SK-N-SH treated with all-trans-retinoic acid at 6 μM for 48 hours (cell line): ENCODE data around the gene MMP7.

Experiments
- ATAC-seq: fragments of 200-7000 bp; cut with Tn5 transposase; 3 replicates; pipeline ENCODE4 v1.9.1; 2020; ENCODE audit warnings: mild to moderate bottlenecking, moderate library complexity
- ARNTL ChIP-seq: fragments of 450-650 bp; formaldehyde crosslinking; IDR thresholded peaks from 2 replicates; pipeline ENCODE4 v1.5.0; 2020; ENCODE audit warnings: low read depth, mild to moderate bottlenecking, moderate library complexity, borderline replicate concordance
- BACH2 ChIP-seq: fragments of 250-450 bp; sonication (Bioruptor Pico); IDR thresholded peaks from 2 replicates; pipeline ENCODE4 v1.9.0; 2021; ENCODE audit warnings: mild to moderate bottlenecking, borderline replicate concordance
- CREB5 ChIP-seq: fragments of 250-450 bp; sonication (Bioruptor Pico); IDR thresholded peaks from 2 replicates; pipeline ENCODE4 v1.5.1; 2020; ENCODE audit warnings: low read depth, mild to moderate bottlenecking, moderate library complexity
- CSDC2 ChIP-seq: fragments of 250-450 bp; sonication (Bioruptor Pico); IDR thresholded peaks from 2 replicates; pipeline ENCODE4 v1.5.0; 2020; ENCODE audit warnings: mild to moderate bottlenecking, moderate library complexity
- ESRRG ChIP-seq: fragments of 250-450 bp; sonication (Bioruptor Pico); IDR thresholded peaks from 2 replicates; pipeline ENCODE4 v1.6.1; 2021; ENCODE audit warnings: mild to moderate bottlenecking
- GLIS3 ChIP-seq: fragments of 250-450 bp; sonication (Bioruptor Pico); IDR thresholded peaks from 2 replicates; pipeline ENCODE4 v1.5.0; 2020; ENCODE audit warnings: mild to moderate bottlenecking, moderate library complexity
- ISL1 ChIP-seq: fragments of 250-450 bp; sonication (Bioruptor Pico); IDR thresholded peaks from 2 replicates; pipeline ENCODE4 v2.1.2; 2022; ENCODE audit warnings: mild to moderate bottlenecking, moderate library complexity
- OSR1 ChIP-seq: fragments of 250-450 bp; sonication (Bioruptor Pico); IDR thresholded peaks from 2 replicates; pipeline ENCODE4 v1.8.0; 2022; ENCODE audit warnings: moderate library complexity, mild to moderate bottlenecking, inconsistent platforms
- PATZ1 ChIP-seq: fragments of 250-450 bp; sonication (Bioruptor Pico); IDR thresholded peaks from 2 replicates; pipeline ENCODE4 v1.8.0; 2020; ENCODE audit warnings: mild to moderate bottlenecking, moderate library complexity, borderline replicate concordance
- PPARA ChIP-seq: fragments of 250-450 bp; sonication (Bioruptor Pico); IDR thresholded peaks from 2 replicates; pipeline ENCODE4 v1.5.0; 2020; ENCODE audit warnings: mild to moderate bottlenecking, borderline replicate concordance
- RARB ChIP-seq: fragments of 250-450 bp; sonication (Bioruptor Pico); IDR thresholded peaks from 2 replicates; pipeline ENCODE4 v1.8.0; 2021; ENCODE audit warnings: mild to moderate bottlenecking, moderate library complexity
- SNAI2 ChIP-seq: fragments of 250-450 bp; sonication (Bioruptor Pico); IDR thresholded peaks from 2 replicates; pipeline ENCODE4 v1.5.0; 2020; ENCODE audit warnings: mild to moderate bottlenecking, moderate library complexity
- TCF4 ChIP-seq: fragments of 250-450 bp; sonication (Bioruptor Pico); IDR thresholded peaks from 2 replicates; pipeline ENCODE4 v1.8.0; 2021; ENCODE audit warnings: mild to moderate bottlenecking, moderate library complexity, borderline replicate concordance
- TOX ChIP-seq: fragments of 250-450 bp; sonication (Bioruptor Pico); IDR thresholded peaks from 2 replicates; pipeline ENCODE4 v1.8.0; 2021; ENCODE audit warnings: mild to moderate bottlenecking, moderate library complexity, borderline replicate concordance
- ZC3H10 ChIP-seq: fragments of 250-450 bp; sonication (Bioruptor Pico); IDR thresholded peaks from 2 replicates; pipeline ENCODE4 v1.5.1; 2021; ENCODE audit warnings: mild to moderate bottlenecking, moderate library complexity
- ZFP3 ChIP-seq: fragments of 250-450 bp; sonication (Bioruptor Pico); IDR thresholded peaks from 2 replicates; pipeline ENCODE4 v1.5.0; 2020; ENCODE audit warnings: mild to moderate bottlenecking, moderate library complexity
- ZFP30 ChIP-seq: fragments of 450-650 bp; formaldehyde crosslinking; IDR thresholded peaks from 2 replicates; pipeline ENCODE4 v1.5.0; 2022; ENCODE audit warnings: mild to moderate bottlenecking, moderate library complexity
- ZNF565 ChIP-seq: fragments of 450-650 bp; formaldehyde crosslinking; conservative IDR thresholded peaks from 2 replicates; pipeline ENCODE4 v1.5.0; 2020; ENCODE audit warnings: low read depth, mild to moderate bottlenecking, moderate library complexity
- ZNF70 ChIP-seq: fragments of 450-650 bp; formaldehyde crosslinking; IDR thresholded peaks from 2 replicates; pipeline ENCODE4 v1.5.0; 2020; ENCODE audit warnings: mild to moderate bottlenecking, moderate library complexity
- ZNF8 ChIP-seq: fragments of 450-650 bp; formaldehyde crosslinking; IDR thresholded peaks from 2 replicates; pipeline ENCODE4 v1.5.0; 2020; ENCODE audit warnings: mild to moderate bottlenecking, moderate library complexity
- TF ChIP-seq, protein P1 (sequence below): fragments of 250-450 bp; sonication (Bioruptor Pico); IDR thresholded peaks from 2 replicates; pipeline ENCODE4 v1.8.0; 2021; ENCODE audit warnings: low read depth, mild to moderate bottlenecking, moderate library complexity, borderline replicate concordance
- TF ChIP-seq, protein P2 (sequence below): fragments of 250-450 bp; sonication (Bioruptor Pico); IDR thresholded peaks from 2 replicates; pipeline ENCODE4 v1.5.0; 2020; ENCODE audit warnings: mild to moderate bottlenecking, moderate library complexity

Gene MMP7

DNA sequence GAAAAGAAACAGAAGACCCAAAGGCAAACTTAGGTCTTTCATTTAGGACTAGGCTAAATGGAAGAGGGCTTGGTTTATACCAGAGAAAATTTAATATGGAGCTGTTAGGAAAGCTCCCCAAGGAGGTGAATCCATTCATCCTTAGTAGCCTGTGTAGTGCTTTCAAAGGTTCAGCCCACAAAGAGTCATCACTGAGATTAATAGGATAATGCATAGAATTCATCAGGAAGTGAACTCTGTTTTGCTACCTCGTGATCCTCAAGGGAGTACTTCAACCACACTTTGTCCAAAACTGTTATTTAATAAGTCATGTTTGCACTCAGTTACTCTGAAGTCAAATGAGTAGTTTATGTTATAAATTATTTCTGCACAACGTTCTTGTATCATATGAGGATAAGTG lies 43.3 kb upstream of the MMP7 start:
- TF ChIP-seq ESRRG (CRISPR knock-in tag) (no peak), ZFP3 (no peak), SNAI2 (CRISPR knock-in tag) (no peak), CREB5 (no peak), TCF4 (CRISPR knock-in tag) (no peak), ZNF8 (CRISPR knock-in tag) (no peak)
- TF ChIP-seq, all 23 proteins: peak for 0
- ATAC-seq, result peak; percentile 77

- ATAC-seq, result no peak
- no peak for TF ChIP-seq PATZ1 (CRISPR knock-in tag)
- no peak for TF ChIP-seq ZFP30 (CRISPR knock-in tag)
- TF ChIP-seq RARB (CRISPR knock-in tag), result no peak
- TF ChIP-seq ZNF8 (CRISPR knock-in tag), result no peak
- TF ChIP-seq ZFP3, result no peak
- no peak for TF ChIP-seq ZNF565
- no peak for TF ChIP-seq SNAI2 (CRISPR knock-in tag)
- no peak for TF ChIP-seq TOX (CRISPR knock-in tag)
- TF ChIP-seq ISL1 (CRISPR knock-in tag), result no peak
- TF ChIP-seq, protein P1, sequence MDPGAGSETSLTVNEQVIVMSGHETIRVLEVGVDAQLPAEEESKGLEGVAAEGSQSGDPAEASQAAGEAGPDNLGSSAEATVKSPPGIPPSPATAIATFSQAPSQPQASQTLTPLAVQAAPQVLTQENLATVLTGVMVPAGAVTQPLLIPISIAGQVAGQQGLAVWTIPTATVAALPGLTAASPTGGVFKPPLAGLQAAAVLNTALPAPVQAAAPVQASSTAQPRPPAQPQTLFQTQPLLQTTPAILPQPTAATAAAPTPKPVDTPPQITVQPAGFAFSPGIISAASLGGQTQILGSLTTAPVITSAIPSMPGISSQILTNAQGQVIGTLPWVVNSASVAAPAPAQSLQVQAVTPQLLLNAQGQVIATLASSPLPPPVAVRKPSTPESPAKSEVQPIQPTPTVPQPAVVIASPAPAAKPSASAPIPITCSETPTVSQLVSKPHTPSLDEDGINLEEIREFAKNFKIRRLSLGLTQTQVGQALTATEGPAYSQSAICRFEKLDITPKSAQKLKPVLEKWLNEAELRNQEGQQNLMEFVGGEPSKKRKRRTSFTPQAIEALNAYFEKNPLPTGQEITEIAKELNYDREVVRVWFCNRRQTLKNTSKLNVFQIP (CRISPR knock-in tag), result no peak
- TF ChIP-seq GLIS3 (CRISPR knock-in tag), result no peak
- TF ChIP-seq CSDC2 (CRISPR knock-in tag), result no peak
- no peak for TF ChIP-seq CREB5
- TF ChIP-seq ZNF70, result no peak
- no peak for TF ChIP-seq ZC3H10 (CRISPR knock-in tag)
- TF ChIP-seq PPARA (CRISPR knock-in tag), result no peak
- TF ChIP-seq BACH2, result no peak
- TF ChIP-seq, protein P2, sequence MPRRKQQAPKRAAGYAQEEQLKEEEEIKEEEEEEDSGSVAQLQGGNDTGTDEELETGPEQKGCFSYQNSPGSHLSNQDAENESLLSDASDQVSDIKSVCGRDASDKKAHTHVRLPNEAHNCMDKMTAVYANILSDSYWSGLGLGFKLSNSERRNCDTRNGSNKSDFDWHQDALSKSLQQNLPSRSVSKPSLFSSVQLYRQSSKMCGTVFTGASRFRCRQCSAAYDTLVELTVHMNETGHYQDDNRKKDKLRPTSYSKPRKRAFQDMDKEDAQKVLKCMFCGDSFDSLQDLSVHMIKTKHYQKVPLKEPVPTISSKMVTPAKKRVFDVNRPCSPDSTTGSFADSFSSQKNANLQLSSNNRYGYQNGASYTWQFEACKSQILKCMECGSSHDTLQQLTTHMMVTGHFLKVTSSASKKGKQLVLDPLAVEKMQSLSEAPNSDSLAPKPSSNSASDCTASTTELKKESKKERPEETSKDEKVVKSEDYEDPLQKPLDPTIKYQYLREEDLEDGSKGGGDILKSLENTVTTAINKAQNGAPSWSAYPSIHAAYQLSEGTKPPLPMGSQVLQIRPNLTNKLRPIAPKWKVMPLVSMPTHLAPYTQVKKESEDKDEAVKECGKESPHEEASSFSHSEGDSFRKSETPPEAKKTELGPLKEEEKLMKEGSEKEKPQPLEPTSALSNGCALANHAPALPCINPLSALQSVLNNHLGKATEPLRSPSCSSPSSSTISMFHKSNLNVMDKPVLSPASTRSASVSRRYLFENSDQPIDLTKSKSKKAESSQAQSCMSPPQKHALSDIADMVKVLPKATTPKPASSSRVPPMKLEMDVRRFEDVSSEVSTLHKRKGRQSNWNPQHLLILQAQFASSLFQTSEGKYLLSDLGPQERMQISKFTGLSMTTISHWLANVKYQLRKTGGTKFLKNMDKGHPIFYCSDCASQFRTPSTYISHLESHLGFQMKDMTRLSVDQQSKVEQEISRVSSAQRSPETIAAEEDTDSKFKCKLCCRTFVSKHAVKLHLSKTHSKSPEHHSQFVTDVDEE (CRISPR knock-in tag), result no peak
- no peak for TF ChIP-seq ARNTL (CRISPR knock-in tag)
- TF ChIP-seq OSR1 (CRISPR knock-in tag), result no peak
- TF ChIP-seq, all 23 proteins: peak for 0
Observed at GRCh38 chr11:102572554-102573220, 42.1 kb upstream of the MMP7 start.

- TF ChIP-seq, protein P1 (CRISPR knock-in tag), result no peak
- no peak for TF ChIP-seq TCF4 (CRISPR knock-in tag)
- TF ChIP-seq ZNF70, result no peak
- TF ChIP-seq ZFP3, result no peak
- no peak for TF ChIP-seq PPARA (CRISPR knock-in tag)
- no peak for TF ChIP-seq ZC3H10 (CRISPR knock-in tag)
- TF ChIP-seq ZNF8 (CRISPR knock-in tag), result no peak
- no peak for TF ChIP-seq BACH2
- no peak for TF ChIP-seq GLIS3 (CRISPR knock-in tag)
- ATAC-seq, result no peak
Observed at GRCh38 chr11:102568851-102569250, 38.3 kb upstream of the MMP7 start.
